Loucy (cell line): ENCODE results near the gene CHL1.

Source experiments
- H2AFZ ChIP-seq: fragments of 200-600 bp; sonication (generic); 2 replicates; pipeline ENCODE4 v1.6.0; 2016; ENCODE audit warnings: antibody characterized with exemption, mild to moderate bottlenecking, low read length, moderate library complexity
- H3F3A ChIP-seq: fragments of 200-600 bp; 2 replicates; pipeline ENCODE4 v1.6.0; 2016; ENCODE audit warnings: antibody characterized with exemption, low read depth, mild to moderate bottlenecking
- H3K27me3 ChIP-seq: fragments of 200-600 bp; sonication (generic); 2 replicates; pipeline ENCODE4 v1.6.1; 2014; ENCODE audit warnings: low read length, mild to moderate bottlenecking; ENCODE audit not compliant: insufficient read depth, poor library complexity, severe bottlenecking
- H3K36me3 ChIP-seq: fragments of 200-600 bp; sonication (generic); 2 replicates; pipeline ENCODE4 v1.6.1; 2016; ENCODE audit warnings: low read length; ENCODE audit not compliant: insufficient read depth
- H3K4me1 ChIP-seq: fragments of 200-600 bp; sonication (generic); 2 replicates; pipeline ENCODE4 v1.5.1; 2014; ENCODE audit warnings: low read length, mild to moderate bottlenecking; ENCODE audit not compliant: insufficient read depth, poor library complexity, severe bottlenecking
- H3K4me2 ChIP-seq: fragments of 200-600 bp; sonication (generic); 2 replicates; pipeline ENCODE4 v1.6.0; 2014; ENCODE audit warnings: antibody characterized with exemption, low read length, low read depth, mild to moderate bottlenecking; ENCODE audit not compliant: poor library complexity, severe bottlenecking
- H3K4me3 ChIP-seq: fragments of 200-600 bp; sonication (generic); 2 replicates; pipeline ENCODE4 v1.5.1; 2014; ENCODE audit warnings: low read length, mild to moderate bottlenecking, mixed read lengths; ENCODE audit not compliant: poor library complexity, severe bottlenecking
- H3K79me2 ChIP-seq: fragments of 200-600 bp; sonication (generic); 2 replicates; pipeline ENCODE4 v1.6.1; 2014; ENCODE audit warnings: low read length; ENCODE audit not compliant: insufficient read depth
- H3K9ac ChIP-seq: fragments of 200-600 bp; sonication (generic); 2 replicates; pipeline ENCODE4 v1.6.0; 2014; ENCODE audit warnings: mild to moderate bottlenecking, low read depth, low read length, moderate library complexity; ENCODE audit not compliant: poor library complexity, severe bottlenecking
- H3K9me2 ChIP-seq: fragments of 200-600 bp; sonication (generic); replicated peaks from 2 replicates; pipeline ENCODE4 v1.6.1; 2016; ENCODE audit warnings: low read depth, low read length, mixed read lengths
- H3K9me3 ChIP-seq: fragments of 200-600 bp; sonication (generic); 2 replicates; pipeline ENCODE4 v1.6.1; 2014; ENCODE audit warnings: mild to moderate bottlenecking, antibody characterized with exemption, low read length, low read depth; ENCODE audit not compliant: insufficient read depth
- H4K20me1 ChIP-seq: fragments of 200-600 bp; sonication (generic); 2 replicates; pipeline ENCODE4 v1.6.0; 2014; ENCODE audit warnings: antibody characterized with exemption, low read length, mild to moderate bottlenecking; ENCODE audit not compliant: insufficient read depth, poor library complexity, severe bottlenecking
- CTCF ChIP-seq: fragments of 200-600 bp; sonication (generic); conservative IDR thresholded peaks from 2 replicates; pipeline ENCODE4 v1.5.1; 2014; ENCODE audit warnings: mild to moderate bottlenecking, antibody characterized with exemption, low read length
- EZH2phosphoT487 ChIP-seq: fragments of 200-600 bp; IDR thresholded peaks from 2 replicates; pipeline ENCODE4 v1.6.1; 2018; ENCODE audit warnings: antibody characterized with exemption, mild to moderate bottlenecking, moderate library complexity, borderline replicate concordance

The CHL1 gene

GRCh38 chr3:377158-377561 lies 180.6 kb downstream of the CHL1 start:
- no peaks in the 10 kb centered on the region for H3K9me2 ChIP-seq
- no peaks in the 10 kb centered on the region for H3F3A ChIP-seq
- no peaks in the 10 kb centered on the region for H3K79me2 ChIP-seq
- no peaks in the 10 kb centered on the region for H3K36me3 ChIP-seq
- no peak overlapping the region for H3K4me2 ChIP-seq
- no peaks in the 10 kb centered on the region for H4K20me1 ChIP-seq
- no peaks in the 10 kb centered on the region for H3K4me1 ChIP-seq
- no peaks in the 10 kb centered on the region; the same call in 1 of the 2 replicates for H3K9me3 ChIP-seq
- H3K27me3 ChIP-seq: no peaks in the 10 kb centered on the region
- TF ChIP-seq CTCF (peak; percentile 69), EZH2phosphoT487 (no peak)
- no peak overlapping the region for H3K9ac ChIP-seq
- no peak overlapping the region for H2AFZ ChIP-seq
- H3K4me3 ChIP-seq: no peak overlapping the region

- Histone ChIP-seq H3F3A (no peaks in the 10 kb centered on the region), H3K27me3 (no peaks in the 10 kb centered on the region), H3K36me3 (no peaks in the 10 kb centered on the region), H3K9ac (no peak overlapping the region), H3K9me3 (peaks cover 3% of the 10 kb centered on the region; the same call in 1 of the 2 replicates), H3K9me2 (no peaks in the 10 kb centered on the region), H3K4me2 (no peak overlapping the region), H3K79me2 (no peaks in the 10 kb centered on the region), H4K20me1 (no peaks in the 10 kb centered on the region), H3K4me1 (no peaks in the 10 kb centered on the region), H3K4me3 (no peak overlapping the region), H2AFZ (no peak overlapping the region)
- TF ChIP-seq EZH2phosphoT487 (no peak), CTCF (no peak)
Observed at GRCh38 chr3:380801-381200, 184.2 kb downstream of the CHL1 start.

- H3K4me1 ChIP-seq: no peaks in the 10 kb centered on the region
- no peak overlapping the region for H3K9ac ChIP-seq
- no peaks in the 10 kb centered on the region for H4K20me1 ChIP-seq
- H3K4me2 ChIP-seq: no peak overlapping the region
- H3F3A ChIP-seq: no peaks in the 10 kb centered on the region
- no peaks in the 10 kb centered on the region for H3K79me2 ChIP-seq
- H3K9me3 ChIP-seq: peaks cover 3% of the 10 kb centered on the region; the same call in 1 of the 2 replicates
- H2AFZ ChIP-seq: no peak overlapping the region
- TF ChIP-seq EZH2phosphoT487: no peak
- no peak for TF ChIP-seq CTCF
- no peak overlapping the region for H3K4me3 ChIP-seq
- no peaks in the 10 kb centered on the region for H3K27me3 ChIP-seq
- H3K36me3 ChIP-seq: no peaks in the 10 kb centered on the region
- no peaks in the 10 kb centered on the region for H3K9me2 ChIP-seq
Observed at GRCh38 chr3:385151-385550, 188.6 kb downstream of the CHL1 start.
